ENCODE data around the gene TNFSF13. TPM values are rescaled to one million over a fixed set of nuclear protein-coding genes. Genes with fewer than 3 reads are reported as not detected.

The TNFSF13 gene
- total RNA-seq, 1 donor from 2014 or later = 3.5 TPM

- TF ChIP-seq, protein P1, sequence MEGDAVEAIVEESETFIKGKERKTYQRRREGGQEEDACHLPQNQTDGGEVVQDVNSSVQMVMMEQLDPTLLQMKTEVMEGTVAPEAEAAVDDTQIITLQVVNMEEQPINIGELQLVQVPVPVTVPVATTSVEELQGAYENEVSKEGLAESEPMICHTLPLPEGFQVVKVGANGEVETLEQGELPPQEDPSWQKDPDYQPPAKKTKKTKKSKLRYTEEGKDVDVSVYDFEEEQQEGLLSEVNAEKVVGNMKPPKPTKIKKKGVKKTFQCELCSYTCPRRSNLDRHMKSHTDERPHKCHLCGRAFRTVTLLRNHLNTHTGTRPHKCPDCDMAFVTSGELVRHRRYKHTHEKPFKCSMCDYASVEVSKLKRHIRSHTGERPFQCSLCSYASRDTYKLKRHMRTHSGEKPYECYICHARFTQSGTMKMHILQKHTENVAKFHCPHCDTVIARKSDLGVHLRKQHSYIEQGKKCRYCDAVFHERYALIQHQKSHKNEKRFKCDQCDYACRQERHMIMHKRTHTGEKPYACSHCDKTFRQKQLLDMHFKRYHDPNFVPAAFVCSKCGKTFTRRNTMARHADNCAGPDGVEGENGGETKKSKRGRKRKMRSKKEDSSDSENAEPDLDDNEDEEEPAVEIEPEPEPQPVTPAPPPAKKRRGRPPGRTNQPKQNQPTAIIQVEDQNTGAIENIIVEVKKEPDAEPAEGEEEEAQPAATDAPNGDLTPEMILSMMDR (conservative IDR thresholded peaks at IDR 0.05) = peak; percentile 31
- H3K4me1 Mint-ChIP-seq (ENCODE audit: unreplicated experiment) = peaks cover 13% of the 10 kb centered on the region
- peak within 1 kb of the TSS; percentile 84 for H3K4me3 Mint-ChIP-seq
- H3K36me3 Mint-ChIP-seq = no peaks in the 10 kb centered on the region
- DNase-seq (ENCODE audit: extremely low spot score, unreplicated experiment) = no peak
- H3K27ac Mint-ChIP-seq = peak within 1 kb of the TSS; percentile 82
- peaks cover 5% of the 10 kb centered on the region for H3K27me3 Mint-ChIP-seq
- H3K9me3 Mint-ChIP-seq = no peaks in the 10 kb centered on the region
These were observed 9.8 kb upstream of the TNFSF13 start, which contains the start of gene TNFSF12 for GRCh38 chr17:7548585-7549400. Gene TNFSF12 (plus strand): TSS chr17:7549058. CDS start chr17:7549154, 96 bp downstream.

DNA sequence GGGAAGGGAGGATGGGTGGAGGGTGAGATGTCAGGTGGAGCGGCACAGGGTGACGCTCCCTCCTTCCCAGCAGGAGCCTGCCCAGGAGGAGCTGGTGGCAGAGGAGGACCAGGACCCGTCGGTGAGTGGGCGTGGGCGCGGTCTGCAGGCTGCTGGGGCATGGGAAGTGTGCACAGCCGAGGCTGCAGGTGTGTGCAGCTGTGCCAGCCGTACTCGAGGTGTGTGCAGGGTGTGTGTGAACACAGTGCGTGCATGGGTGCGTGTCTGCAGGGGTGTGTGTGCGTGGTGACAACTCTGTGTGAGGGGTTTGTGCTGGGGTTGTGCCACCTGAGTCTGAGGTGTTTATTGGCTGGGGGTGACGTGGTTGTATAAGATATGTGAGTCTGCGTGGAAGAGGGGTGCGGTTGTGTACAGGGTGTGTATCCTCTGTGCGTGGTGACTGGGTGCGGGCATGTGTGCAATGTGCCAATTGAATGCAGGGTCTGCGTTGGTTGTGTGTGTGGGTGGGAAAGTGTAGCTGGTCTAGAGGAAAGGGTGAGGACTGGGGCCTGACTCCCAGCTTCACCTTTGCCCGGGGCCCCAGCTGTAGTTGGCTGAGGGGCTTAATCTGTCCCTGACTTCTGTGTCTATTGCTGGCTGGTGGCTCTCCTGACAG lies 9.0 kb upstream of the TNFSF13 start:
- H3K27me3 Mint-ChIP-seq = peaks cover 3% of the 10 kb centered on the region
- H3K4me3 Mint-ChIP-seq = peak overlapping the region; percentile 82
- no peaks in the 10 kb centered on the region for H3K9me3 Mint-ChIP-seq
- TF ChIP-seq, protein P1 (conservative IDR thresholded peaks at IDR 0.05) = no peak
- H3K4me1 Mint-ChIP-seq (ENCODE audit: unreplicated experiment) = peaks cover 13% of the 10 kb centered on the region
- peak overlapping the region; percentile 82 for H3K27ac Mint-ChIP-seq
- DNase-seq (ENCODE audit: extremely low spot score, unreplicated experiment) = no peak
- H3K36me3 Mint-ChIP-seq = no peaks in the 10 kb centered on the region

GRCh38 chr17:7550344-7550743 lies 8.2 kb upstream of the TNFSF13 start:
- Mint-ChIP-seq H3K27ac (no peak overlapping the region), H3K4me3 (peak overlapping the region; percentile 36), H3K4me1 (ENCODE audit: unreplicated experiment) (peaks cover 16% of the 10 kb centered on the region), H3K27me3 (peaks cover 3% of the 10 kb centered on the region), H3K9me3 (no peaks in the 10 kb centered on the region), H3K36me3 (no peaks in the 10 kb centered on the region)
- TF ChIP-seq, protein P1 (conservative IDR thresholded peaks at IDR 0.05) = no peak
- DNase-seq (ENCODE audit: extremely low spot score, unreplicated experiment) = no peak

- no peak for DNase-seq (ENCODE audit: extremely low spot score, unreplicated experiment)
- Mint-ChIP-seq H3K27ac (peak overlapping the region; percentile 52), H3K27me3 (peaks cover 3% of the 10 kb centered on the region), H3K4me1 (ENCODE audit: unreplicated experiment) (peaks cover 21% of the 10 kb centered on the region), H3K36me3 (no peaks in the 10 kb centered on the region), H3K9me3 (no peaks in the 10 kb centered on the region), H3K4me3 (peak overlapping the region; percentile 18)
- TF ChIP-seq, protein P1 (conservative IDR thresholded peaks at IDR 0.05) = no peak
These were observed 7.2 kb upstream of the TNFSF13 start for GRCh38 chr17:7551396-7551795.

- Mint-ChIP-seq H3K9me3 (no peaks in the 10 kb centered on the region), H3K36me3 (no peaks in the 10 kb centered on the region), H3K4me3 (no peak overlapping the region), H3K27me3 (peaks cover 3% of the 10 kb centered on the region), H3K4me1 (ENCODE audit: unreplicated experiment) (peaks cover 21% of the 10 kb centered on the region), H3K27ac (no peak overlapping the region)
- TF ChIP-seq, protein P1 (conservative IDR thresholded peaks at IDR 0.05) = no peak
- DNase-seq (ENCODE audit: extremely low spot score, unreplicated experiment) = no peak
These were observed 5.9 kb upstream of the TNFSF13 start for GRCh38 chr17:7552621-7553051.
